HepG2 (cell line): ENCODE data around the gene VSNL1. TPM values are rescaled to one million over a fixed set of nuclear protein-coding genes. Genes with fewer than 3 reads are reported as not detected.

Experiments
- BCL6 ChIP-seq: IDR thresholded peaks from 2 replicates; pipeline ENCODE4 v1.6.1; 2016; ENCODE audit warnings: missing genetic modification reagents, missing compliant biosample characterization
- E2F1 ChIP-seq: sonication (generic); formaldehyde crosslinking; IDR thresholded peaks from 2 replicates; pipeline ENCODE4 v1.5.0; 2020; ENCODE audit warnings: missing genetic modification reagents
- ELF4 ChIP-seq: sonication (generic); formaldehyde crosslinking; IDR thresholded peaks from 2 replicates; pipeline ENCODE4 v1.5.0; 2020; ENCODE audit warnings: missing genetic modification reagents, mild to moderate bottlenecking, moderate library complexity, borderline replicate concordance
- GATAD2A ChIP-seq: IDR thresholded peaks from 2 replicates; pipeline ENCODE4 v1.6.1; 2016
- HIC2 ChIP-seq: sonication (generic); formaldehyde crosslinking; IDR thresholded peaks from 2 replicates; pipeline ENCODE4 v1.9.0; 2022; ENCODE audit warnings: low read depth, missing genetic modification reagents
- JARID2 ChIP-seq: sonication (generic); formaldehyde crosslinking; IDR thresholded peaks from 2 replicates; pipeline ENCODE4 v1.8.1; 2023; ENCODE audit warnings: missing genetic modification reagents, inconsistent platforms; ENCODE audit not compliant: insufficient replicate concordance
- KDM6A ChIP-seq: IDR thresholded peaks from 2 replicates; pipeline ENCODE4 v1.6.1; 2016; ENCODE audit warnings: low read depth
- MBD4 ChIP-seq: IDR thresholded peaks from 2 replicates; pipeline ENCODE4 v1.6.1; 2012; ENCODE audit warnings: low read length, inconsistent platforms, borderline replicate concordance
- MED8 ChIP-seq: sonication (generic); formaldehyde crosslinking; IDR thresholded peaks from 2 replicates; pipeline ENCODE4 v1.8.1; 2023; ENCODE audit warnings: mild to moderate bottlenecking, missing genetic modification reagents; ENCODE audit not compliant: insufficient replicate concordance
- MYNN ChIP-seq: sonication (generic); formaldehyde crosslinking; IDR thresholded peaks from 2 replicates; pipeline ENCODE4 v1.4.0; 2020; ENCODE audit warnings: mild to moderate bottlenecking, low read depth, missing genetic modification reagents
- NR2F2 ChIP-seq: IDR thresholded peaks from 2 replicates; pipeline ENCODE4 v1.6.1; 2012; ENCODE audit warnings: low read depth, inconsistent platforms, borderline replicate concordance
- PATZ1 ChIP-seq: sonication (generic); formaldehyde crosslinking; IDR thresholded peaks from 2 replicates; pipeline ENCODE4 v1.4.0; 2020; ENCODE audit warnings: missing genetic modification reagents
- PHF21A ChIP-seq: sonication (generic); formaldehyde crosslinking; IDR thresholded peaks from 2 replicates; pipeline ENCODE4 v1.5.0; 2020; ENCODE audit warnings: mild to moderate bottlenecking, missing genetic modification reagents
- REL ChIP-seq: sonication (generic); formaldehyde crosslinking; conservative IDR thresholded peaks from 2 replicates; pipeline ENCODE4 v1.8.0; 2022; ENCODE audit warnings: mild to moderate bottlenecking, missing genetic modification reagents, moderate library complexity
- SAFB2 ChIP-seq: sonication (generic); formaldehyde crosslinking; IDR thresholded peaks from 2 replicates; pipeline ENCODE4 v1.5.1; 2020; ENCODE audit warnings: missing genetic modification reagents, low read depth, mild to moderate bottlenecking, borderline replicate concordance
- SETDB1 ChIP-seq: sonication (generic); formaldehyde crosslinking; IDR thresholded peaks from 2 replicates; pipeline ENCODE4 v1.5.1; 2020; ENCODE audit warnings: missing genetic modification reagents, mild to moderate bottlenecking, borderline replicate concordance
- TRAFD1 ChIP-seq: sonication (generic); formaldehyde crosslinking; IDR thresholded peaks from 2 replicates; pipeline ENCODE4 v1.5.1; 2020; ENCODE audit warnings: missing genetic modification reagents, mild to moderate bottlenecking, borderline replicate concordance
- ZBTB7A ChIP-seq: sonication (generic); formaldehyde crosslinking; IDR thresholded peaks from 2 replicates; pipeline ENCODE4 v1.8.0; 2022; ENCODE audit warnings: mild to moderate bottlenecking, missing genetic modification reagents
- ZFP62 ChIP-seq: sonication (generic); formaldehyde crosslinking; IDR thresholded peaks from 2 replicates; pipeline ENCODE4 v1.4.0; 2020; ENCODE audit warnings: missing genetic modification reagents
- ZKSCAN5 ChIP-seq: sonication (generic); formaldehyde crosslinking; IDR thresholded peaks from 2 replicates; pipeline ENCODE4 v1.5.1; 2020; ENCODE audit warnings: mild to moderate bottlenecking, missing genetic modification reagents
- ZNF414 ChIP-seq: sonication (generic); formaldehyde crosslinking; IDR thresholded peaks from 2 replicates; pipeline ENCODE4 v1.5.0; 2020; ENCODE audit warnings: missing genetic modification reagents
- ZNF446 ChIP-seq: sonication (generic); formaldehyde crosslinking; IDR thresholded peaks from 2 replicates; pipeline ENCODE4 v1.5.0; 2020; ENCODE audit warnings: mild to moderate bottlenecking, missing genetic modification reagents
- ZNF672 ChIP-seq: sonication (generic); formaldehyde crosslinking; IDR thresholded peaks from 2 replicates; pipeline ENCODE4 v1.8.1; 2022; ENCODE audit warnings: missing genetic modification reagents
- polyA plus RNA-seq, 8 experiments: library from polyadenylated mRNA; depleted of rRNA in 3 of 8; stranded (reverse) in 7 of 8; unstranded in 1 of 8; fragments of >200 nt; fragmentation: Illumina TruSeq in 4 of 8; extraction: Trizol in 4 of 8; gene quantifications; 2 replicates each; pipeline versions ENCODE4 v1.2.1 to v1.2.3, GENCODE V29; 2011 to 2016; ENCODE audit warnings: low read depth in 4 of 8, missing spikeins in 1 of 8, mixed read lengths in 1 of 8; ENCODE audit not compliant: insufficient read depth in 1 of 8
- total RNA-seq, 5 experiments: library from RNA; depleted of rRNA; stranded (reverse); fragments of >200 nt; fragmentation: Illumina TruSeq; extraction: Trizol; gene quantifications; 2 replicates each; pipeline ENCODE4 v1.2.3, GENCODE V29; 2016; ENCODE audit warnings: low read depth in 1 of 5

VSNL1 gene
- total and polyA plus RNA-seq, 2 of the 13 experiments (the other 11 are each of a cell fraction or from before 2014, with no cell fraction given) = 63.2 to 95.9 TPM

- TF ChIP-seq HIC2 (no peak), SAFB2 (CRISPR knock-in tag) (no peak), PHF21A (CRISPR knock-in tag) (no peak), REL (CRISPR knock-in tag) (no peak), MYNN (CRISPR knock-in tag) (no peak), ZNF446 (CRISPR knock-in tag) (no peak), NR2F2 (no peak), ZKSCAN5 (CRISPR knock-in tag) (no peak), KDM6A (CRISPR knock-in tag) (peak; percentile 84), BCL6 (CRISPR knock-in tag) (no peak), ZBTB7A (CRISPR knock-in tag) (no peak), E2F1 (CRISPR knock-in tag) (no peak), ZFP62 (CRISPR knock-in tag) (no peak), MED8 (CRISPR knock-in tag) (no peak), MBD4 (peak; percentile 70; the same call in 1 of the 2 replicates), SETDB1 (CRISPR knock-in tag) (no peak), PATZ1 (no peak), GATAD2A (CRISPR knock-in tag) (peak; percentile 66), ZNF672 (CRISPR knock-in tag) (no peak), JARID2 (CRISPR knock-in tag) (no peak), ZNF414 (CRISPR knock-in tag) (no peak), ELF4 (CRISPR knock-in tag) (no peak), TRAFD1 (CRISPR knock-in tag) (no peak)
Measured at GRCh38 chr2:17545680-17546613, 5.5 kb downstream of the VSNL1 start (continued).
